ENCODE results near the gene TMEM255A. TPM values are rescaled to one million over a fixed set of nuclear protein-coding genes. Genes with fewer than 3 reads are reported as not detected.
"Not testable (repeated sequence)": the region's sequence is repeated elsewhere in the genome, so short reads cannot be mapped to it uniquely, and the experiment has no call there.

Gene TMEM255A
- not detected in 2 replicates for total RNA-seq

DNA sequence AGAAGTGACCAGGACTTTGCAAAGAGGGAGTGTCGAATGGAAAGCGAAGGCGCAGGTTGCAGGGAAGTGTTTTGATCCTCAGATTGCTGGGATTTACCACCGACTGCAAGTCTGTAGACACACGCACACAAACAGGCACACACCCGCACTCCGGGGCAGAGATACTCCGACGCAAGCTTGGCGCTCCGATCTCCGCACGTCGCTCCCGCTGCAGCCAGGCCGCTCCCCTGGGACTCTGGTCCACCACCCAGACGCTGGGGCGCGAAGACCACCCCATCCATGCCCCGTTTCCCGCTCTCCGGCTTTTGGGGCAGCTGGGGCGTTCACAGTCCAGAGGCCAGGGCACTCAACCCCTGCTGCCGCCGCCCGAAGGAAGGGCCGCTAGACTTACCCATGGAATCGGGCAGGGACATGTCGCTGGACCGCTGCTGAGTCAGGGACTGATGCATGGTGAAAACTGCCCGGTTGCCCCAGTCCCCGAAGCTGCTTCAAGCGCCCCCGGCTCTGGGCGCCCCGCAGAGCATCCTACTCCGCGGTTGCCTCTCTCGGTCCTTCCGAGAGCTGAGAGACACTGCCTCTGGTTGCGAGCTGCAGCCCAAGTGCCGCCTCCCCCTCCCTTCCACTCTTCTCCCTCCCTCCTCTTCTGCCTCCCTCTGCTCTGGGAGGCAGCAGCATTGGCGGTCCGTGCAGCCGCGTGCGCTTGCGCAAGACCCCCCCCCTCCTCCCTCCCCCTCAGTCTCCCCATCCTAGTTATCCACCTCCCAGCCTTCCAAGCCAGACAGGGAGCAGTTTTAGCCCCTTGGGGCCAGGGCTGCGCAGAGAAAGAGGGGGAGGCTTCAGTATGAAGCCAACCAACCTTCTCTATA lies at the start of gene TMEM255A:
Gene TMEM255A (minus strand): TSS at position 601 of the 866 bp plus-strand sequence. CDS start 152 bp downstream, at position 449.
- DNase-seq: no peak

- DNase-seq: no peak
These were observed 47.6 kb upstream of the TMEM255A start for GRCh38 chrX:120358737-120359456.

GRCh38 chrX:120357186-120357585 lies 45.9 kb upstream of the TMEM255A start:
- DNase-seq: no peak

DNA sequence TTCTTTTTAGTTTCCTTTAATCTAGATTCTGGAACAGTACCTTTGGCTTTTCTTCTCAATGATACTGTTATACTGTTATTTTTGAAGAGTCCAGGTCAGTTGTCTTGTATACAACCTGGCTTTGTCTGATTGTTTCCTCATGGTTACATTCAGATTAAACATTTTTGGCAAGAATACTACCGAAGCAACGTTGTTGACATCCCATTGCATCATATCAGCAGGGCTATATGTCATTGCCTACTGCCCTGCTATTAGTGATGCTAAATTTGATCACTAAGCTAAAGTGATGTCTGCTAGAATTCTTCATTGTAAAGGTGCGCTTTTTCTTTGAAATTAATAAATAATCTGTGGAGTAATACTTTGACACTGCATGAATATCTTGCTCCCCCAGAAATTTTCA lies 44.8 kb upstream of the TMEM255A start:
- no peak for DNase-seq

DNA sequence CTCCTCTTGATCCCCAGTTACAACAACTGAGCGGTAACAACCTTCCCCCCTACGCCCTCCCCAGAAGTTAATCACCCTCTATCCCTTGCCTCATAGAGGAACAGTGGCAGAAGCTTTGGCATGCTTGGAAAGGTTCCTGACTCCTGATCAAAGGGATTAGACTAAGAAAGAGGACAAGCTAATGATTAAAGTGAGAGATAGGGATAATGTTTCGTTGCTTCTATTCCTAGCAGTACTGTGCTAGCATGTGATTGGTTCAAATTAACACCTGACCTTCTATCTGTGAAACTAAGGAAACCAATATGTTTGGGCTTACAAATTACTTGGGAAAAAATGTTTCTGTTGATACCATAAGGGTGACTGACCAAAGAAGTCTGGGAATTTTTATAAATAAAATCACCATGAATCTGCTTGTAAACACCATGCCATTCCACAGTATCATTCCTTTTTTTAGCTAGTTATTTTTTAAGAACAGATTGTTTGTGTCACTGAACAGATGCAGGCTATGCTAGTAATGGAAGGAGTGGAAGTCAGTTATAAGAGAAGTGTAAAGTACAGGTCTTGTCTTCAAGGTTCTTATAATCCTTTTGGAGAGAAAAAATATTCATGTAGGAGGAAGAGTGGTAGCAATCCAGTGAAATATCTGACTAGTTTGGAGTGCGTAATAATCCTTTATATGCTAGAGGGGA lies 39.3 kb upstream of the TMEM255A start:
- no peak for DNase-seq

- DNase-seq: not testable (repeated sequence)
These were observed 33.3 kb upstream of the TMEM255A start for GRCh38 chrX:120344566-120344965.

GRCh38 chrX:120336899-120337298 lies 25.6 kb upstream of the TMEM255A start:
- DNase-seq: no peak

DNA sequence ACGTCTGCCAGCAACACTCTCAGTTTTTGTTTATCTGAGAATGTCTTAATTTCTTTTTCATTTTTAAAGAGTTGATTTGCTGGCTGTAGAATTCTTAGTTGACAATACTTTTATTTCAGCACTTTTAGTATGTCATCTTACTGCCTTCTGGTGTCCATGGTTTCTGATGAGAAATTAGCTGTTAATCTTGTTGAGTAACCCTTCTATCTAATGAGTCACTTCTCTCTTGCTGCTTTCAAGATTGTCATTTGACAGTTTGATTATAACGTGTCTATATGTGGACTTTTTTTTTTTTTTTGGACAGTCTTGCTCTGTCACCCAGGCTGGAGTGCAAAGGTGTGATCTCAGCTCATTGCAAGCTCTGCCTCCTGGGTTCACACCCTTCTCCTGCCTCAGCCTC lies 24.0 kb upstream of the TMEM255A start:
- no peak for DNase-seq

DNA sequence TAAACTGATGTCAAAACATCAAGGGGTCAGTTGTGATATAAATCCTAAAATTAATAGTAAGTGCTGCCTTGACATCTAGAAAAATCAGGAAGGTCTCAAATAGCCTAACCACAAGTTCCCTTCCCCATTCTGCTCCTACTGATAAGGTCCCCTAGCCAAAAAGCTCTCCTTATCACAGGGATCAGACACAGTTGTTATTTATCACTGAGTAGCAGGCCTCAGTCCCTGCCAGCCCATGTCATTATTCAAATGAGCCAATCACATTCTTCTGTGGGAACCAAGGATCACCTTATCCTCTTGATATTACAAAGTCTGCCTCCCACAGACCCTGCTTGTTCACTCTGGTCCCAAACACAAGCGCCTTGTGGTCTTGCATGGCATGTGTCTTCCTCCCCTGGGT lies 23.3 kb upstream of the TMEM255A start:
- DNase-seq: no peak

- DNase-seq: no peak
These were observed 22.9 kb upstream of the TMEM255A start for GRCh38 chrX:120334151-120334550.

DNA sequence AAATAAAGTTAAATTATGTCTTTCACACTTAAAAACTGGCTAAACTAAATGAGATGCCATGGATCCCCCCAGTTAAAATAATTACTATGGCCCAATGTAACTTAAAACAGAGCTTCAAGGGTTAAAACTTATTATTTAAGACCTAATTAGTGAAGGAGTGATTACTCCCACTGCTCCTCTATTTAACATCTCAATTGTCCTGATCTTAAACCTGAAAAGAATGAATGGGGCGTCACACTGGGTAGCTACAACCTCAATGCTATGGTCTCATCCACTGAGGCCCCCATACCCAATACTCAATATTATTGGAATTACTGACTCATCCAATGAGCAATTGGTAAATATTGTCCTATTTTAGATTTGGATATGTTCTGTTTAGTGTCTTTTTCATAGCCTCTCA lies 21.1 kb upstream of the TMEM255A start:
- DNase-seq: no peak

GRCh38 chrX:120331116-120331515 lies 19.9 kb upstream of the TMEM255A start:
- no peak for DNase-seq

GRCh38 chrX:120321520-120322281 lies 10.4 kb upstream of the TMEM255A start:
- no peak for DNase-seq

- no peak for DNase-seq
These were observed 7.2 kb upstream of the TMEM255A start for GRCh38 chrX:120318411-120318810.

DNA sequence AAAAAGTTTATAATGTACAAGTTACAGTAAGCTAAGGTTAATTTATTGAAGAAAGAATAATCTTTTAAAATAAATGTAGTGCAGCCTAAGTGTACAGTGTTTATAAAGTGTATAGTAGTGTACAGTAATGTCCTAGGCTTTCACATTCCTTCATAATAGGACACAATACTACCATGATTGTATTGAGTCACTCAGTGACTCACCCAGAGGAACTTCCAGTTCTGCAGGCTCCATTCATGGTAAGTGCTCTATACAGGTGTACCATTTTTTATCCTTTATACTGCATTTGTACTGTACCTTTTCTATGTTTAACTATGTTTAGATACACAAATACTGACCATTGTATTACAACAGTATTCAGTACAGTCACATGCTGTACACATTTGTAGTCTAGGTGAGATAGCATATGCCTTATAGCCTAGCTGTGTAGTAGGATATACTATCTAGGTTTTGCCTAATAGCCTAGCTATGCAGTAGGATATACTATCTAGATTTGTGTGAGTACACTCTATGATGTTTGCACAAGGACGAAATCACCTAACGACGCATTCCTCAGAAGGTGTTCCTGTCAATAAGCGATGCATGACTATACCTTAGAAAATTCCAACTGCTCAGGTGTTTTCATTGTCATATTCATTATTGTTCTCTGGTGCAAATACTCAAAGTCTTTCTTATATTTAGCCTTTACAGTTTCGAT lies 5.5 kb upstream of the TMEM255A start:
- DNase-seq: no peak

DNA sequence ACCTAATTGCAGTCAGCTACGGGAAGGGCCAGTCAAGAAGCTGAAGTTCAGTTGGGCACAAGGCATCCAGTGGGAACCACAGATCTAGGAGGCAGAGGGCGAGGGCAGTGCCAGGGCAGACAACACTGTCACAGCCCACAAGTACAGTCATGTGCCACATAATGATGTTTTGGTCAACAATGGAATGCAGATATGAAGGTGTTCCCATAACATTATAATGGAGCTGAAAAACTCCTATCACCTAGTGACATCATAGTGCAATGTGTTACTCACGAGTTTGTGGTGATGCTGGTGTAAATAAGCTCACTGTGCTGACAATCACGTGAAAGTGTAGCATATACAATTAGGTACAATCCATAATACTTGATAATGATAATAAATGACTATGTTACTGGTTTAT lies 4.5 kb upstream of the TMEM255A start:
- DNase-seq: no peak

DNA sequence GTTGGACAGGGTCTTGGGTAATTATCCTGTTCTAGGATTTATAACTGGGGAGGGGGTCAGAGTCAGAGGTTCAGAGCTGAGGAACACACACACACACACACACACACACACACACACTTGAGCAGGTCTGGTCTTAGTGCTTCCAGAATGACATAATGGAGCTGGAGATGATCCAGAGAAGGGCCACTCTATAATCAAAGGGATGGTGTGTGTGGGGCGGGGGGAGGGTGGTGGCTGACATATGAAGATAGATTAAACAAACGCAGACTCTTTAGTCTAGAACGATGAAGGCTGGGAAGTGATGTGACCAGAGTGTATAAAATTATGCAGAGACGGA lies 434 bp upstream of the TMEM255A start:
- DNase-seq: no peak

DNA sequence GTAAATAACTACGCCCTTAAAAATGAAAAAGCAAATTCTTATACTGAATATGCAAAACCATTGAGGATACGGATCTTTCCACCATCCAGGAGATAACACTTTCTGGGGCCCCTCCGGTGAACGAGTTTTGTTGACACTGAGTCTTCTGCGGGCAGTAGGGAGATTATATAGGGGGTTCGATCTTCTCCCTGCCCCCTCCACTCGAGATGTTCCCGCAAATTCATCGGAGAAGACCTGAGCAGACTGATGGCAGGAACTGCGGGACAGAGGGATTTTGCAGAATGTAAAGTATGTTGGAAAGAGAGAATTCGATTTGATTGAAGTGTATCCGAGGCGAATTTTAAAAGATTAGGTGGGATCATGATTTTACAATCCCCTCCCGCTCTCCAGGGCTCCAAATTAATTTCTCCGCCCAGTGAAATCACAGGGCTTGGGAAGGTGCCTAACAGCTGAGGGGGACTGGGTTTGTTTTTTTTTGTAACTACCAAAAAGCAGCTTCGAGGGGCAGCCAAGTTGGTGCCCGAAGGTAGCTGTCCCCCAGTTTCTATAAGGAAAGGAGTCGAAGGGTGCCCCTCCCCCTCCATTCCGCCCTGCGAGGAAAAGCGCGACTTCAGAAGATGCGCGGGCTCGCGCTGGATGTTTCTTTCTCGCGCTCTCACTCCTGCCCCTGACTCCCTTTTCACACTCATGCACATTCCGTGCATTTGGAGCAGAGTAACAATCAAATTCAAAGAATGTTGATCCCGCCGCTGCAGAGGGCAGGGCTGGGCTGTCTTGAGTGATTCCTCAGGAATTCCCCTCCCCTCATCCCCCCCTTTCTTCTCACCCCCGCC lies 1.2 kb downstream of the TMEM255A start:
- DNase-seq: no peak

DNA sequence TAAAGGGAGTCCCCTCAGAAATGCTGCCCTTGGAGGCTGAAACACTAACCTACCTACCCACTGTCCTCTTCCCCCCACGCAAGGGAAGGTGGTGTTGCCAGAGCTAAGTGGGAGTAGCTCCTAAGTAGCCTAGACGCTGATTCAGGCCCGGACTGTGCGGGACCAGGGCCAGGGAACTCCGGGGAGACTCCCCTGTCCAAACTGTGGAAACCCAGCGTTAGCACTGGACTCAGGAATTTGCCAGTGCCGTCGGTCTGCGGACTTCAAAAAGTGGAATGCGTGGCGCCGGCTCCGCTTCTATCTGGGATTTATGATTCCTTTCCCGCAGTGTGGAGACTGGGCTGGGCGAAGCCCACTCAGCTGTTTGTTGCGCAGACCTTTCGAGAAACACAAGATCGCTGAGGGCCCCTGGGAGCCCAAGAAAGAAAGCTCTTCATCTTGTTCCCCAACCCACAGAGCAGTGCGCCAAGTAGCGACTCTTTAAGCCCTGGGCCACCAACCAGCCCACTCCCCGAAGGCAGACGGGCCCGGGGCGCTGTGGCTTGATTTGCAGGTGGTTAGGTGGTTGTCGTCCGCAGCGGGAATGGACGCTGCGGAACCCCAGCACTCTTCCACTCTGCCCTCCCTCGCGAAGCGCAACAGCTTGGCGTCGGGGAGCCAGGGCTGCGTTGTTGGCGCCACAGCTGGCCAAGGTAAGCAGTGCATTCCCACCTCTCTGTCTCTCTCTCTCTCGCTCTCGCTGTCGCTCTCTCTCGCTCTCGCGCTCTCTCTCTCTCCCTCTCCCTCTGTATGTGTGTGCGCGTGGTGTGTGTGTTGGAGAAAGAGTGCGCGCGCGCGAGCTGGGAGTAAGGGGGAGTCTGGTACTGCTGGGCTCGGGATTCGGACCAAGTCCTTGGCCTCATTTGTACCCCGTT lies 2.0 kb downstream of the TMEM255A start:
- DNase-seq: peak; percentile 38

GRCh38 chrX:120308558-120308957 lies 2.7 kb downstream of the TMEM255A start:
- no peak for DNase-seq
